Endodermal cell (in vitro differentiated cells): ENCODE measurements around the gene FAM9A. TPM values are rescaled to one million over a fixed set of nuclear protein-coding genes. Genes with fewer than 3 reads are reported as not detected.

ENCODE experiments used
- DNase-seq: peaks from one replicate; pipeline ENCODE4 v3.0.0-alpha.2; 2017
- H3K27ac ChIP-seq: 2 replicates; pipeline ENCODE4 v1.5.1; 2013; ENCODE audit warnings: mild to moderate bottlenecking, low read depth, low read length, moderate library complexity
- H3K27me3 ChIP-seq: 2 replicates; pipeline ENCODE4 v1.6.1; 2013; ENCODE audit warnings: mild to moderate bottlenecking, low read length, moderate library complexity; ENCODE audit not compliant: insufficient read depth, control insufficient read depth, poor library complexity, severe bottlenecking
- H3K36me3 ChIP-seq: 2 replicates; pipeline ENCODE4 v1.7.0; 2013; ENCODE audit warnings: mild to moderate bottlenecking, low read length, moderate library complexity; ENCODE audit not compliant: control insufficient read depth, insufficient read depth
- H3K4me1 ChIP-seq: one replicate; pipeline ENCODE4 v1.7.0; 2013; ENCODE audit warnings: low read length; ENCODE audit not compliant: control insufficient read depth, insufficient read depth
- H3K4me3 ChIP-seq: 2 replicates; pipeline ENCODE4 v1.5.1; 2013; ENCODE audit warnings: mild to moderate bottlenecking, low read length, moderate library complexity
- H3K9ac ChIP-seq: 2 replicates; pipeline ENCODE4 v1.6.1; 2013; ENCODE audit warnings: mild to moderate bottlenecking, low read length, moderate library complexity; ENCODE audit not compliant: poor library complexity, severe bottlenecking; ENCODE audit errors: extremely low read depth
- H3K9me3 ChIP-seq: 2 replicates; pipeline ENCODE4 v1.6.1; 2013; ENCODE audit warnings: mild to moderate bottlenecking, low read length, moderate library complexity; ENCODE audit not compliant: control insufficient read depth
- H3K27ac Mint-ChIP-seq: 2 replicates; pipeline ENCODE4 v1.8.0; 2020; ENCODE audit warnings: mixed read lengths
- H3K27me3 Mint-ChIP-seq: 2 replicates; pipeline ENCODE4 v1.8.0; 2021; ENCODE audit warnings: mild to moderate bottlenecking, mixed read lengths; ENCODE audit not compliant: insufficient read depth
- H3K36me3 Mint-ChIP-seq: 2 replicates; pipeline ENCODE4 v1.8.0; 2020; ENCODE audit warnings: low read depth, mixed read lengths
- H3K4me1 Mint-ChIP-seq: 2 replicates; pipeline ENCODE4 v1.8.0; 2020; ENCODE audit warnings: mixed read lengths
- H3K4me3 Mint-ChIP-seq: 2 replicates; pipeline ENCODE4 v1.8.0; 2020; ENCODE audit warnings: mild to moderate bottlenecking, moderate library complexity, mixed read lengths
- H3K9me3 Mint-ChIP-seq: 2 replicates; pipeline ENCODE4 v1.8.0; 2020; ENCODE audit warnings: mild to moderate bottlenecking, mixed read lengths
- WGBS, 2 experiments: methylation state at CpG; one replicate each; pipeline versions ENCODE4 v1.1.5 to v1.1.7; 2013; ENCODE audit warnings: missing lambda C conversion rate in 2 of 2, mixed read lengths in 1 of 2; ENCODE audit not compliant: insufficient coverage in 1 of 2, insufficient read length in 1 of 2; 5-methylcytosine and 5-hydroxymethylcytosine counted together
- total RNA-seq, 2 donors: library from RNA; stranded (reverse); fragmentation: NEBNext Ultra II Directional in 1 of 2; extraction: Animal tissue kit (Norgen Biotek cat#: 25700) in 1 of 2; gene quantifications; 2 replicates in 1 of 2; 3 replicates in 1 of 2; pipeline ENCODE4 v1.2.1, GENCODE V29; 2021
- TF ChIP-seq, protein P1 (sequence below): fragments of 200-600 bp; sonication (generic); conservative IDR thresholded peaks from 2 replicates; pipeline ENCODE4 v1.5.0; 2021; ENCODE audit warnings: antibody characterized with exemption, mild to moderate bottlenecking

FAM9A gene
- total RNA-seq, 2 donors from 2014 or later, result not detected

GRCh38 chrX:8743126-8743732 lies 58.0 kb downstream of the FAM9A start:
- Mint-ChIP-seq H3K36me3 (no peaks in the 10 kb centered on the region), H3K9me3 (no peaks in the 10 kb centered on the region), H3K27ac (no peak overlapping the region), H3K4me1 (no peaks in the 10 kb centered on the region), H3K27me3 (no peaks in the 10 kb centered on the region), H3K4me3 (no peak overlapping the region)
- TF ChIP-seq, protein P1, sequence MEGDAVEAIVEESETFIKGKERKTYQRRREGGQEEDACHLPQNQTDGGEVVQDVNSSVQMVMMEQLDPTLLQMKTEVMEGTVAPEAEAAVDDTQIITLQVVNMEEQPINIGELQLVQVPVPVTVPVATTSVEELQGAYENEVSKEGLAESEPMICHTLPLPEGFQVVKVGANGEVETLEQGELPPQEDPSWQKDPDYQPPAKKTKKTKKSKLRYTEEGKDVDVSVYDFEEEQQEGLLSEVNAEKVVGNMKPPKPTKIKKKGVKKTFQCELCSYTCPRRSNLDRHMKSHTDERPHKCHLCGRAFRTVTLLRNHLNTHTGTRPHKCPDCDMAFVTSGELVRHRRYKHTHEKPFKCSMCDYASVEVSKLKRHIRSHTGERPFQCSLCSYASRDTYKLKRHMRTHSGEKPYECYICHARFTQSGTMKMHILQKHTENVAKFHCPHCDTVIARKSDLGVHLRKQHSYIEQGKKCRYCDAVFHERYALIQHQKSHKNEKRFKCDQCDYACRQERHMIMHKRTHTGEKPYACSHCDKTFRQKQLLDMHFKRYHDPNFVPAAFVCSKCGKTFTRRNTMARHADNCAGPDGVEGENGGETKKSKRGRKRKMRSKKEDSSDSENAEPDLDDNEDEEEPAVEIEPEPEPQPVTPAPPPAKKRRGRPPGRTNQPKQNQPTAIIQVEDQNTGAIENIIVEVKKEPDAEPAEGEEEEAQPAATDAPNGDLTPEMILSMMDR, result peak; percentile 96
- H3K27me3 ChIP-seq, result no peaks in the 10 kb centered on the region
- WGBS, 2 experiments, result 93% methylated on average over 6 of the region's 11 CpGs; no CpG with 5 or more reads in 1 of the 2 experiments
- H3K36me3 ChIP-seq, result no peaks in the 10 kb centered on the region
- peak; percentile 90 for DNase-seq
- no peaks in the 10 kb centered on the region for H3K4me1 ChIP-seq
- no peaks in the 10 kb centered on the region for H3K9me3 ChIP-seq
- no peak overlapping the region for H3K4me3 ChIP-seq
- H3K27ac ChIP-seq, result no peak overlapping the region
- no peak overlapping the region for H3K9ac ChIP-seq

- TF ChIP-seq, protein P1, result no peak
- H3K4me3 Mint-ChIP-seq, result no peak overlapping the region
- WGBS, 2 experiments, result 91 to 94% methylated on average over 3 to 10 of the region's 10 CpGs
- Histone ChIP-seq H3K9ac (no peak overlapping the region), H3K4me1 (no peaks in the 10 kb centered on the region), H3K27me3 (no peaks in the 10 kb centered on the region), H3K27ac (no peak overlapping the region), H3K9me3 (no peaks in the 10 kb centered on the region), H3K4me3 (no peak overlapping the region), H3K36me3 (no peaks in the 10 kb centered on the region)
- no peaks in the 10 kb centered on the region for H3K36me3 Mint-ChIP-seq
- H3K27me3 Mint-ChIP-seq, result no peaks in the 10 kb centered on the region
- no peaks in the 10 kb centered on the region for H3K9me3 Mint-ChIP-seq
- peaks cover 1% of the 10 kb centered on the region for H3K4me1 Mint-ChIP-seq
- H3K27ac Mint-ChIP-seq, result no peak overlapping the region
- no peak for DNase-seq
Observed at GRCh38 chrX:8741981-8742380, 59.2 kb downstream of the FAM9A start.

Other genes starting within 250 kb of the FAM9A start
- 10 to 100 TPM in 1 of 2 donors, 1 to 10 TPM in 1; 7.1 to 57.4 TPM for gene ANOS1, start 69.2 kb downstream of the FAM9A start, total RNA-seq
- gene FAM9B, start 232.7 kb upstream of the FAM9A start, total RNA-seq, result not detected